GM12878 (cell line): ENCODE data around the gene LAMB4. TPM values are rescaled to one million over a fixed set of nuclear protein-coding genes. Genes with fewer than 3 reads are reported as not detected.

Experiments
- ATAC-seq: fragments of 200-7000 bp; cut with Tn5 transposase; 3 replicates; pipeline ENCODE4 v1.9.1; 2020; ENCODE audit warnings: mild to moderate bottlenecking, moderate library complexity
- BruUV-seq: library from RNA; stranded (reverse); fragments of 400-500 nt; replicated peaks from 2 replicates; lab custom pipeline; 2021; lab: Mats Ljungman, UMichigan
- CTCF ChIA-PET: fragments of 300-600 bp; sonication (Branson Sonifier 250); formaldehyde crosslinking; extraction: SDS; loops from one replicate; lab custom pipeline; 2021; ENCODE audit warnings: inconsistent platforms; lab: Yijun Ruan, JAX
- POLR2A ChIA-PET: fragments of 350-600 bp; formaldehyde crosslinking; extraction: SDS; loops from one replicate; lab custom pipeline; 2021; ENCODE audit warnings: inconsistent platforms; lab: Charles Lee
- RAD21 ChIA-PET: fragments of 300-600 bp; sonication (Branson Sonifier 250); formaldehyde crosslinking; loops from one replicate; lab custom pipeline; 2023; ENCODE audit warnings: antibody characterized with exemption; ENCODE audit not compliant: unreplicated experiment; lab: Charles Lee
- SMC1A ChIA-PET: fragments of 300-600 bp; sonication (Branson Sonifier 250); formaldehyde crosslinking; loops from one replicate; lab custom pipeline; 2023; ENCODE audit not compliant: unreplicated experiment, uncharacterized antibody; lab: Charles Lee
- DNase-seq: peaks from one replicate; pipeline ENCODE4 v3.0.0-alpha.2; 2011; ENCODE audit warnings: low read depth, low spot score
- FAIRE-seq: peaks from 3 replicates; lab custom pipeline; 2011; peaks lifted over from hg19 to GRCh38; lab: Jason Lieb, UNC
- H2AFZ ChIP-seq: 2 replicates; pipeline ENCODE4 v1.6.0; 2011; ENCODE audit warnings: low read depth, low read length, control low read depth; ENCODE audit not compliant: control insufficient read depth
- H3K27ac ChIP-seq: 2 replicates; pipeline ENCODE4 v1.5.1; 2011; ENCODE audit warnings: control low read depth; ENCODE audit not compliant: control insufficient read depth, insufficient read depth
- H3K27me3 ChIP-seq, 2 experiments: replicated peaks in 1 of 2; 2 replicates each; pipeline versions ENCODE4 v1.6.0 to v1.6.1; 2011; ENCODE audit warnings: low read length in 1 of 2; ENCODE audit not compliant: control insufficient read depth in 2 of 2, insufficient read depth in 2 of 2
- H3K36me3 ChIP-seq, 2 experiments: 2 replicates each; pipeline ENCODE4 v1.5.1; 2011; ENCODE audit warnings: low read length in 1 of 2; ENCODE audit not compliant: control insufficient read depth in 2 of 2, insufficient read depth in 2 of 2
- H3K4me1 ChIP-seq: 2 replicates; pipeline ENCODE4 v1.6.1; 2011; ENCODE audit warnings: mild to moderate bottlenecking, low read length, moderate library complexity, mixed read lengths; ENCODE audit not compliant: control insufficient read depth, insufficient read depth
- H3K4me2 ChIP-seq: 2 replicates; pipeline ENCODE4 v1.6.0; 2011; ENCODE audit warnings: control low read depth; ENCODE audit not compliant: control insufficient read depth, insufficient read depth
- H3K4me3 ChIP-seq: fragments of 200-600 bp; sonication (generic); 2 replicates; pipeline ENCODE4 v1.5.1; 2016
- H3K79me2 ChIP-seq: 2 replicates; pipeline ENCODE4 v1.6.0; 2011; ENCODE audit warnings: low read length; ENCODE audit not compliant: control insufficient read depth, insufficient read depth
- H3K9ac ChIP-seq: 2 replicates; pipeline ENCODE4 v1.8.0; 2011; ENCODE audit warnings: low read length, control low read depth, mixed read lengths; ENCODE audit not compliant: control insufficient read depth, insufficient read depth
- H3K9me3 ChIP-seq: replicated peaks from 3 replicates; pipeline ENCODE4 v1.5.1; 2011; ENCODE audit warnings: mild to moderate bottlenecking, low read length; ENCODE audit not compliant: control insufficient read depth, insufficient read depth
- H4K20me1 ChIP-seq: 2 replicates; pipeline ENCODE4 v1.6.0; 2011; ENCODE audit not compliant: control insufficient read depth, insufficient read depth
- ATF7 ChIP-seq: fragments of 450-650 bp; IDR thresholded peaks from 2 replicates; pipeline ENCODE4 v1.6.1; 2016; ENCODE audit warnings: low read depth, mild to moderate bottlenecking
- BRCA1 ChIP-seq: IDR thresholded peaks from 2 replicates; pipeline ENCODE4 v1.6.1; 2011; ENCODE audit warnings: low read depth, low read length, improper control_type of control experiment
- CHD2 ChIP-seq: IDR thresholded peaks from 2 replicates; pipeline ENCODE4 v1.6.1; 2011; ENCODE audit warnings: low read depth, low read length, improper control_type of control experiment, borderline replicate concordance
- CREB1 ChIP-seq: IDR thresholded peaks from 2 replicates; pipeline ENCODE4 v1.6.1; 2012; ENCODE audit warnings: low read depth, mild to moderate bottlenecking, inconsistent platforms
- EED ChIP-seq: sonication (generic); IDR thresholded peaks from 2 replicates; pipeline ENCODE4 v1.6.1; 2016; ENCODE audit warnings: antibody characterized with exemption, low read depth
- GATAD2B ChIP-seq: fragments of 450-650 bp; conservative IDR thresholded peaks from 2 replicates; pipeline ENCODE4 v1.6.1; 2017; ENCODE audit warnings: low read depth, mild to moderate bottlenecking, moderate library complexity
- HCFC1 ChIP-seq: fragments of 150-350 bp; IDR thresholded peaks from 2 replicates; pipeline ENCODE4 v1.6.1; 2014; ENCODE audit warnings: low read length
- KAT2A ChIP-seq: conservative IDR thresholded peaks from 2 replicates; pipeline ENCODE4 v1.6.1; 2011; ENCODE audit warnings: low read depth, low read length; ENCODE audit not compliant: control insufficient read depth
- MEF2A ChIP-seq: IDR thresholded peaks from 2 replicates; pipeline ENCODE4 v1.6.1; 2011; ENCODE audit warnings: low read depth, mild to moderate bottlenecking, low read length, moderate library complexity; ENCODE audit not compliant: insufficient read depth
- REST ChIP-seq: IDR thresholded peaks from 2 replicates; pipeline ENCODE4 v1.6.1; 2012; ENCODE audit warnings: mild to moderate bottlenecking, low read depth, low read length
- SIN3A ChIP-seq: IDR thresholded peaks from 2 replicates; pipeline ENCODE4 v1.6.1; 2012; ENCODE audit warnings: low read depth, low read length, improper control_type of control experiment
- ZNF687 ChIP-seq: fragments of 450-650 bp; IDR thresholded peaks from 2 replicates; pipeline ENCODE4 v1.6.1; 2017; ENCODE audit warnings: mild to moderate bottlenecking, moderate library complexity
- whole genome bisulfite sequencing: methylation state at CpG from one replicate; pipeline ENCODE4 v1.1.6; 2016; ENCODE audit warnings: low lambda C conversion rate; ENCODE audit not compliant: insufficient replicate concordance, insufficient coverage; ENCODE audit errors: missing lambda C conversion rate; 5-methylcytosine and 5-hydroxymethylcytosine counted together
- in situ Hi-C: fragments of 300-500 bp; cut with MboI; formaldehyde crosslinking; loops from 9 replicates; pipeline ENCODE4 v1.14.3; 2018; ENCODE audit warnings: mixed read lengths
- intact Hi-C: fragments of 100-400 bp; cut with micrococcal nuclease; formaldehyde crosslinking; loops from one replicate; pipeline ENCODE4 v1.14.2; 2022; ENCODE audit not compliant: unreplicated experiment
- polyA plus RNA-seq, 11 experiments: library from polyadenylated mRNA; depleted of rRNA in 4 of 11; unstranded in 6 of 11; stranded (reverse) in 5 of 11; fragments of >200 nt; fragmentation: Nextera tagmentation in 4 of 11; fragmentation: Illumina TruSeq in 1 of 11; extraction: Ambion mirVana in 4 of 11; extraction: Trizol in 1 of 11; gene quantifications; 1 replicate in 1 of 11; 2 replicates in 10 of 11; pipeline versions ENCODE4 v1.2.1 to v1.2.3, GENCODE V29; 2011 to 2016; ENCODE audit warnings: inconsistent platforms in 2 of 11, missing spikeins in 2 of 11, low read depth in 1 of 11
- total RNA-seq, 4 experiments: library from RNA; depleted of rRNA in 3 of 4; stranded (reverse); fragments of >200 nt in 3 of 4; fragmentation: Illumina TruSeq in 1 of 4; extraction: Trizol in 1 of 4; gene quantifications; 2 replicates each; pipeline versions ENCODE4 v1.2.1 to v1.2.3, GENCODE V29; 2013 to 2021
- TF ChIP-seq, protein P1 (sequence below): fragments of 450-650 bp; IDR thresholded peaks from 2 replicates; pipeline ENCODE4 v1.6.1; 2017; ENCODE audit warnings: mild to moderate bottlenecking
- TF ChIP-seq, protein P2 (sequence below): IDR thresholded peaks from 2 replicates; pipeline ENCODE4 v1.6.1; 2011; ENCODE audit warnings: low read depth, mild to moderate bottlenecking, low read length, moderate library complexity, borderline replicate concordance; ENCODE audit errors: extremely low read depth

Gene LAMB4
- total and polyA plus RNA-seq, 10 of the 15 experiments (the other 5 are each of a cell fraction or from before 2014, with no cell fraction given), result 0.04 to 0.06 TPM; not detected in 8

GRCh38 chr7:108089381-108089780, 40.8 kb downstream of the LAMB4 start:
- no peaks in the 10 kb centered on the region for H4K20me1 ChIP-seq
- DNase-seq (no peak), FAIRE-seq (no peak), ATAC-seq (no peak)
- ChIA-PET SMC1A (no interaction called here), RAD21 (no interaction called here)
- H3K79me2 ChIP-seq, result no peaks in the 10 kb centered on the region
- in situ Hi-C loops, result no loop called here
- no peaks in the 10 kb centered on the region for H3K36me3 ChIP-seq
- H3K4me3 ChIP-seq, result no peak overlapping the region
- no peak overlapping the region for H3K4me2 ChIP-seq
- TF ChIP-seq, protein P1, sequence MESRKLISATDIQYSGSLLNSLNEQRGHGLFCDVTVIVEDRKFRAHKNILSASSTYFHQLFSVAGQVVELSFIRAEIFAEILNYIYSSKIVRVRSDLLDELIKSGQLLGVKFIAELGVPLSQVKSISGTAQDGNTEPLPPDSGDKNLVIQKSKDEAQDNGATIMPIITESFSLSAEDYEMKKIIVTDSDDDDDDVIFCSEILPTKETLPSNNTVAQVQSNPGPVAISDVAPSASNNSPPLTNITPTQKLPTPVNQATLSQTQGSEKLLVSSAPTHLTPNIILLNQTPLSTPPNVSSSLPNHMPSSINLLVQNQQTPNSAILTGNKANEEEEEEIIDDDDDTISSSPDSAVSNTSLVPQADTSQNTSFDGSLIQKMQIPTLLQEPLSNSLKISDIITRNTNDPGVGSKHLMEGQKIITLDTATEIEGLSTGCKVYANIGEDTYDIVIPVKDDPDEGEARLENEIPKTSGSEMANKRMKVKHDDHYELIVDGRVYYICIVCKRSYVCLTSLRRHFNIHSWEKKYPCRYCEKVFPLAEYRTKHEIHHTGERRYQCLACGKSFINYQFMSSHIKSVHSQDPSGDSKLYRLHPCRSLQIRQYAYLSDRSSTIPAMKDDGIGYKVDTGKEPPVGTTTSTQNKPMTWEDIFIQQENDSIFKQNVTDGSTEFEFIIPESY, result no peak
- TF ChIP-seq EED (no peak), ZNF687 (no peak), GATAD2B (no peak), KAT2A (no peak), ATF7 (no peak), CHD2 (no peak), BRCA1 (no peak), MEF2A (no peak), CREB1 (no peak), SIN3A (no peak), HCFC1 (no peak), REST (no peak)
- TF ChIP-seq, protein P2, sequence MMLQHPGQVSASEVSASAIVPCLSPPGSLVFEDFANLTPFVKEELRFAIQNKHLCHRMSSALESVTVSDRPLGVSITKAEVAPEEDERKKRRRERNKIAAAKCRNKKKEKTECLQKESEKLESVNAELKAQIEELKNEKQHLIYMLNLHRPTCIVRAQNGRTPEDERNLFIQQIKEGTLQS, result no peak
- TF ChIP-seq, all 136 proteins: peak for 0
- Histone ChIP-seq H3K27me3 (no peaks in the 10 kb centered on the region), H2AFZ (no peak overlapping the region), H3K9me3 (no peaks in the 10 kb centered on the region), H3K27ac (no peak overlapping the region), H3K9ac (no peak overlapping the region), H3K4me1 (no peaks in the 10 kb centered on the region)
- intact Hi-C loops, result no loop called here
- BruUV-seq, result no TSS peak
- ChIA-PET CTCF (no interaction called here), POLR2A (no interaction called here)
- WGBS, result 50% methylated on average over 1 of the region's 1 CpG
